ENCODE data around the gene FLNB. TPM values are rescaled to one million over a fixed set of nuclear protein-coding genes. Genes with fewer than 3 reads are reported as not detected.

Gene FLNB
- total and polyA plus RNA-seq, 2 of the 13 experiments (the other 11 are each of a cell fraction or from before 2014, with no cell fraction given) = 106 to 130 TPM

- TF ChIP-seq ARID5B (CRISPR knock-in tag; IDR thresholded peaks at IDR 0.05) (peak; percentile 43; the same call in 1 of the 2 replicates), ZNF546 (CRISPR knock-in tag; conservative IDR thresholded peaks at IDR 0.05) (no peak), RARA (CRISPR knock-in tag; IDR thresholded peaks at IDR 0.05) (peak; percentile 50), PRMT3 (CRISPR knock-in tag; IDR thresholded peaks at IDR 0.05; ENCODE audit: borderline replicate concordance, low read depth) (no peak), ZNF142 (CRISPR knock-in tag; IDR thresholded peaks at IDR 0.05) (no peak), ETS1 (CRISPR knock-in tag; IDR thresholded peaks at IDR 0.05) (no peak), SRY (CRISPR knock-in tag; IDR thresholded peaks at IDR 0.05) (no peak), SKI (IDR thresholded peaks at IDR 0.05; ENCODE audit: partially characterized antibody) (no peak), ZNF749 (CRISPR knock-in tag; IDR thresholded peaks at IDR 0.05; ENCODE audit: borderline replicate concordance) (no peak), TCF7L2 (IDR thresholded peaks at IDR 0.05; ENCODE audit: low read depth, low read length) (no peak), HOXA3 (CRISPR knock-in tag; IDR thresholded peaks at IDR 0.05) (no peak), POGZ (CRISPR knock-in tag; IDR thresholded peaks at IDR 0.05) (0 out of 2 replicates have a peak, but pooled peaks have one; percentile 15), ZNF674 (CRISPR knock-in tag; IDR thresholded peaks at IDR 0.05; ENCODE audit: low read depth) (no peak), ZNF83 (CRISPR knock-in tag; IDR thresholded peaks at IDR 0.05; ENCODE audit: borderline replicate concordance) (no peak), HNF1B (CRISPR knock-in tag; IDR thresholded peaks at IDR 0.05) (peak; percentile 36; the same call in 1 of the 2 replicates), BRD4 (CRISPR knock-in tag; IDR thresholded peaks at IDR 0.05) (no peak)
These were observed 44.4 kb downstream of the FLNB start (continued) for GRCh38 chr3:58052373-58053273.
